ENCODE results near the gene CASTOR2. TPM values are rescaled to one million over a fixed set of nuclear protein-coding genes. Genes with fewer than 3 reads are reported as not detected.
A peak's percentile ranks its signal among the peaks of the same experiment; 100 is the strongest.

CASTOR2 gene
- total RNA-seq, 1 experiment from 2014 or later = 26.5 TPM

DNA sequence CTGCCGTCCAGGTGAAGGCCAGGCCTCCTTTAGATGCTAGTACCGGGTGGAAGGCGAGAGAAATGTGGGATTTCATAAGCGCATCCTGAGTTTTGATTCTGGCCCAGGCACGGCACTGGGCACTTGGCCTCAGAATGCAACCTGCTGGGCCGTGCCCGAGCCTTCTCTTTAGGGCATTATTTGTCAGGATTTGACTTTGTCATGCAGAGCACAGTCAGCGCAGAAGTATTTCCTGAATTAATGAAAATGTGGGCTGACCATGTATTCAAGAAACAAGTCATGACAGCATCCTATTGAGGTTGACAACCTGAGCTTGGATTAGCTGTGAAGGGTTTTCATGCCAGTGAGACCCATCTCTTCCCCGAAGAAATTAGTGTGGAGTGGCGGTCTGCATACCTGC is 74.7 kb downstream of the CASTOR2 start:
- Histone ChIP-seq H3K4ac (ENCODE audit: low read depth, low read length) (no peak overlapping the region), H2AK5ac (ENCODE audit: insufficient read length, low read length) (no peak overlapping the region), H2BK12ac (ENCODE audit: insufficient read length, low read depth, low read length) (no peak overlapping the region), H4K5ac (ENCODE audit: insufficient read length, low read depth, low read length) (no peak overlapping the region), H3T11ph (ENCODE audit: low read length) (no peak overlapping the region), H2BK120ac (ENCODE audit: low read depth, low read length, poor library complexity, severe bottlenecking) (peak overlapping the region; percentile 7), H4K91ac (ENCODE audit: insufficient read length, low read depth, low read length) (no peak overlapping the region), H3K79me1 (ENCODE audit: insufficient read depth, low read depth, low read length, poor library complexity, severe bottlenecking) (no peaks in the 10 kb centered on the region), H2BK15ac (ENCODE audit: low read depth, low read length) (no peak overlapping the region), H4K8ac (replicated peaks; ENCODE audit: insufficient read length, low read depth, low read length) (no peak overlapping the region), H3K56ac (ENCODE audit: insufficient read length, low read depth, low read length) (no peak overlapping the region), H3K4me1 (ENCODE audit: insufficient read depth, low read length) (peaks cover 3% of the 10 kb centered on the region; the same call in 1 of the 2 replicates), H3K18ac (ENCODE audit: insufficient read length, low read depth, low read length) (no peak overlapping the region), H4K20me1 (ENCODE audit: control insufficient read depth, insufficient read depth, insufficient read length) (no peaks in the 10 kb centered on the region), H3K9ac (ENCODE audit: extremely low read depth, insufficient read length, low read length) (no peak overlapping the region), H3K27ac (ENCODE audit: insufficient read length, low read depth, low read length) (no peak overlapping the region), H3K9me3 (ENCODE audit: control insufficient read depth, low read depth, low read length) (no peaks in the 10 kb centered on the region), H3K79me2 (ENCODE audit: insufficient read depth, low read length) (no peaks in the 10 kb centered on the region), H2BK5ac (ENCODE audit: insufficient read length, low read length) (no peak overlapping the region), H3K27me3 (ENCODE audit: insufficient read depth, low read length) (no peaks in the 10 kb centered on the region), H3K23ac (ENCODE audit: insufficient read length, low read depth, low read length) (no peak overlapping the region), H3K14ac (ENCODE audit: insufficient read depth, low read length) (no peak overlapping the region), H2AFZ (ENCODE audit: low read length) (no peak overlapping the region), H2BK20ac (ENCODE audit: low read depth, low read length, poor library complexity, severe bottlenecking) (no peak overlapping the region), H3K23me2 (ENCODE audit: insufficient read length, low read depth, low read length, poor library complexity, severe bottlenecking) (no peaks in the 10 kb centered on the region), H3K4me2 (ENCODE audit: insufficient read depth, insufficient read length, low read length) (no peak overlapping the region)
- Mint-ChIP-seq H3K36me3 (ENCODE audit: insufficient read depth in 1 of 3, low read depth in 3 of 3) (peaks cover 3 to 27% (median 20%) of the 10 kb centered on the region in 3 experiments), H3K4me1 (peaks cover 11 to 13% of the 10 kb centered on the region in 2 experiments), H3K27ac (no peak overlapping the region; a peak in 1 of 7 replicates), H3K9me3 (no peaks in the 10 kb centered on the region), H3K27me3 (ENCODE audit: low read depth) (peaks cover 2% of the 10 kb centered on the region; the same call in 1 of the 2 replicates), H3K4me3 (no peak overlapping the region)
- no CpG with 5 or more reads among the region's 10 CpGs for WGBS (ENCODE audit: extremely low coverage, insufficient read length, low lambda C conversion rate)
- DNase-seq = no peak
- TF ChIP-seq, protein P1, sequence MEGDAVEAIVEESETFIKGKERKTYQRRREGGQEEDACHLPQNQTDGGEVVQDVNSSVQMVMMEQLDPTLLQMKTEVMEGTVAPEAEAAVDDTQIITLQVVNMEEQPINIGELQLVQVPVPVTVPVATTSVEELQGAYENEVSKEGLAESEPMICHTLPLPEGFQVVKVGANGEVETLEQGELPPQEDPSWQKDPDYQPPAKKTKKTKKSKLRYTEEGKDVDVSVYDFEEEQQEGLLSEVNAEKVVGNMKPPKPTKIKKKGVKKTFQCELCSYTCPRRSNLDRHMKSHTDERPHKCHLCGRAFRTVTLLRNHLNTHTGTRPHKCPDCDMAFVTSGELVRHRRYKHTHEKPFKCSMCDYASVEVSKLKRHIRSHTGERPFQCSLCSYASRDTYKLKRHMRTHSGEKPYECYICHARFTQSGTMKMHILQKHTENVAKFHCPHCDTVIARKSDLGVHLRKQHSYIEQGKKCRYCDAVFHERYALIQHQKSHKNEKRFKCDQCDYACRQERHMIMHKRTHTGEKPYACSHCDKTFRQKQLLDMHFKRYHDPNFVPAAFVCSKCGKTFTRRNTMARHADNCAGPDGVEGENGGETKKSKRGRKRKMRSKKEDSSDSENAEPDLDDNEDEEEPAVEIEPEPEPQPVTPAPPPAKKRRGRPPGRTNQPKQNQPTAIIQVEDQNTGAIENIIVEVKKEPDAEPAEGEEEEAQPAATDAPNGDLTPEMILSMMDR (conservative IDR thresholded peaks at IDR 0.05) = no peak

All from H9 (cell line).